Keratinocyte (primary cell): ENCODE data around the gene EPHB1. TPM values are rescaled to one million over a fixed set of nuclear protein-coding genes. Genes with fewer than 3 reads are reported as not detected.

Experiments
- DNase-seq: peaks from one replicate; pipeline ENCODE4 v3.0.0-alpha.2; 2011; ENCODE audit warnings: low read depth, missing footprints, low spot score
- FAIRE-seq: peaks from 2 replicates; lab custom pipeline; 2011; peaks lifted over from hg19 to GRCh38; lab: Jason Lieb, UNC
- H2AFZ ChIP-seq: 2 replicates; pipeline ENCODE4 v1.6.0; 2012; ENCODE audit warnings: low read length, control low read depth, inconsistent platforms; ENCODE audit not compliant: control insufficient read depth
- H3K27ac ChIP-seq: 2 replicates; pipeline ENCODE4 v1.5.1; 2011; ENCODE audit warnings: low read length; ENCODE audit not compliant: control insufficient read depth, insufficient read depth
- H3K27me3 ChIP-seq: 3 replicates; pipeline ENCODE4 v1.6.0; 2011; ENCODE audit warnings: low read length; ENCODE audit not compliant: control insufficient read depth, insufficient read depth; ENCODE audit errors: extremely low read depth
- H3K36me3 ChIP-seq, 2 experiments: 2 replicates in 1 of 2; 3 replicates in 1 of 2; pipeline ENCODE4 v1.5.1; 2011; ENCODE audit warnings: low read length in 2 of 2, mild to moderate bottlenecking in 1 of 2; ENCODE audit not compliant: control insufficient read depth in 2 of 2, insufficient read depth in 2 of 2; ENCODE audit errors: extremely low read depth in 1 of 2
- H3K4me1 ChIP-seq: 3 replicates; pipeline ENCODE4 v1.5.1; 2011; ENCODE audit warnings: low read length; ENCODE audit not compliant: control insufficient read depth, insufficient read depth; ENCODE audit errors: extremely low read depth
- H3K4me2 ChIP-seq: 3 replicates; pipeline ENCODE4 v1.6.0; 2011; ENCODE audit warnings: low read depth, low read length; ENCODE audit not compliant: control insufficient read depth, insufficient read depth; ENCODE audit errors: extremely low read depth
- H3K4me3 ChIP-seq, 3 experiments: fragments of 200-600 bp in 1 of 3; sonication (generic) in 1 of 3; 2 replicates in 2 of 3; 3 replicates in 1 of 3; pipeline ENCODE4 v1.5.1; 2011 to 2016; ENCODE audit warnings: low read length in 3 of 3, mild to moderate bottlenecking in 3 of 3, control low read depth in 2 of 3, inconsistent platforms in 1 of 3, low read depth in 1 of 3, mixed read lengths in 1 of 3, mixed run types in 1 of 3, moderate library complexity in 1 of 3; ENCODE audit not compliant: control insufficient read depth in 2 of 3, insufficient read depth in 2 of 3; ENCODE audit errors: extremely low read depth in 1 of 3
- H3K79me2 ChIP-seq: 2 replicates; pipeline ENCODE4 v1.6.0; 2012; ENCODE audit warnings: low read length; ENCODE audit not compliant: control insufficient read depth, insufficient read depth
- H3K9ac ChIP-seq: 3 replicates; pipeline ENCODE4 v1.6.0; 2011; ENCODE audit warnings: low read length; ENCODE audit not compliant: control insufficient read depth, insufficient read depth; ENCODE audit errors: extremely low read depth
- H3K9me1 ChIP-seq: 3 replicates; pipeline ENCODE4 v1.6.0; 2011; ENCODE audit warnings: low read length; ENCODE audit not compliant: control insufficient read depth, insufficient read depth; ENCODE audit errors: extremely low read depth
- H3K9me3 ChIP-seq: 2 replicates; pipeline ENCODE4 v1.5.1; 2012; ENCODE audit warnings: low read depth, low read length; ENCODE audit not compliant: control insufficient read depth
- H4K20me1 ChIP-seq: 3 replicates; pipeline ENCODE4 v1.6.0; 2011; ENCODE audit warnings: low read length; ENCODE audit not compliant: control insufficient read depth, insufficient read depth; ENCODE audit errors: extremely low read depth
- CTCF ChIP-seq, 3 experiments: IDR thresholded peaks in 1 of 3; conservative IDR thresholded peaks in 1 of 3; optimal IDR thresholded peaks in 1 of 3; 2 replicates in 2 of 3; 3 replicates in 1 of 3; pipeline versions ENCODE3 to v1.5.1; 2011; ENCODE audit warnings: low read length in 3 of 3, mild to moderate bottlenecking in 3 of 3, moderate library complexity in 2 of 3, control low read depth in 1 of 3, inconsistent platforms in 1 of 3; ENCODE audit not compliant: insufficient read depth in 2 of 3; ENCODE audit errors: extremely low read depth in 1 of 3
- EZH2 ChIP-seq: IDR thresholded peaks from one replicate; pipeline ENCODE4 v1.6.1; 2012; ENCODE audit warnings: inconsistent platforms, mild to moderate bottlenecking, low read length, moderate library complexity
- dilution Hi-C: fragments of 300-500 bp; cut with MboI; formaldehyde crosslinking; loops from one replicate; pipeline ENCODE4 v1.7.0; 2020; ENCODE audit warnings: low sequenced_read_pairs; ENCODE audit not compliant: extremely low pct_ligation_motif_present
- polyA plus RNA-seq, 5 experiments: library from polyadenylated mRNA; depleted of rRNA in 3 of 5; stranded (reverse) in 3 of 5; stranded (forward) in 1 of 5; unstranded in 1 of 5; fragments of >200 nt; gene quantifications; 1 replicate in 1 of 5; 2 replicates in 3 of 5; 3 replicates in 1 of 5; pipeline versions ENCODE4 v1.2.1 to v1.2.3, GENCODE V29; 2011 to 2012; ENCODE audit warnings: missing spikeins in 2 of 5, low read depth in 1 of 5, low replicate concordance in 1 of 5

The EPHB1 gene
- polyA plus RNA-seq, 1 donor (not counting 4 experiments of a cell fraction or from before 2014, with no cell fraction given): 0.01 TPM

- Histone ChIP-seq H4K20me1 (no peaks in the 10 kb centered on the region), H3K4me1 (no peaks in the 10 kb centered on the region), H3K9me1 (no peaks in the 10 kb centered on the region), H3K27ac (no peak overlapping the region), H3K27me3 (peaks cover 42% of the 10 kb centered on the region), H3K4me3 (no peak overlapping the region), H3K9ac (no peak overlapping the region), H3K9me3 (no peaks in the 10 kb centered on the region), H3K4me2 (no peak overlapping the region), H3K79me2 (no peaks in the 10 kb centered on the region), H3K36me3 (no peaks in the 10 kb centered on the region), H2AFZ (no peak overlapping the region)
- DNase-seq: no peak
- dilution Hi-C loops: no loop called here
- TF ChIP-seq EZH2 (no peak), CTCF (optimal IDR thresholded peaks at IDR 0.05 in 1 of 3, IDR thresholded peaks at IDR 0.05 in 1 of 3, conservative IDR thresholded peaks at IDR 0.05 in 1 of 3; ENCODE audit: extremely low read depth in 1 of 3, insufficient read depth in 2 of 3, low read length in 3 of 3) (no peak)
- FAIRE-seq: no peak
Observed at GRCh38 chr3:134797741-134798451, 2.8 kb downstream of the EPHB1 start.

- Histone ChIP-seq H3K9me1 (no peaks in the 10 kb centered on the region), H3K9ac (no peak overlapping the region), H3K36me3 (no peaks in the 10 kb centered on the region), H3K4me2 (no peak overlapping the region), H4K20me1 (no peaks in the 10 kb centered on the region), H3K4me3 (no peak overlapping the region), H3K27me3 (peaks cover 42% of the 10 kb centered on the region), H3K27ac (no peak overlapping the region), H3K4me1 (no peaks in the 10 kb centered on the region), H2AFZ (no peak overlapping the region), H3K9me3 (no peaks in the 10 kb centered on the region), H3K79me2 (no peaks in the 10 kb centered on the region)
- FAIRE-seq (no peak), DNase-seq (no peak)
- dilution Hi-C loops: no loop called here
- TF ChIP-seq CTCF (optimal IDR thresholded peaks at IDR 0.05 in 1 of 3, IDR thresholded peaks at IDR 0.05 in 1 of 3, conservative IDR thresholded peaks at IDR 0.05 in 1 of 3; ENCODE audit: extremely low read depth in 1 of 3, insufficient read depth in 2 of 3, low read length in 3 of 3): no peak
- TF ChIP-seq EZH2: no peak
Observed at GRCh38 chr3:134798681-134799311, 3.7 kb downstream of the EPHB1 start.
